HG02970 (cell line): ENCODE results near the gene VPS41.

ENCODE experiments used
- ATAC-seq: cut with Tn5 transposase; IDR thresholded peaks from one replicate; pipeline ENCODE4 v1.9.1; 2021; ENCODE audit warnings: mild to moderate bottlenecking, moderate library complexity, moderate number of reproducible peaks; ENCODE audit not compliant: unreplicated experiment, low FRiP score

Gene VPS41

DNA sequence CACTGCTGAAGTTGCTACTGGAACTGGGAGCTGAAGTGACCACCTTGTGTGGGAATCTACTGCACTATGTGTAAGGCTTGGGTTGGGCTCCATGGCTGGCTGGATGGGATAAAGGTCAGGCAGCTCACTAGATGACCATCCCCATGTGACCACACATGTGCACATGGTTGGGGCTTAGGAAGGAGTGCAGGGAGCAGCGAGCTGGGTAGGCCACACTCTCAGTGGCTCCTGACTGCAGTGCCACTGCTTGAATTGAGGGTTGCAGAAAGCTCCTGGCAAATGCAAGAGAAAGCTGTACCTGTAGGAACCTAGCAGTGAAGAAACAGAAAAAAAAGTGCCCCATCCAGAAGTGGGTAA lies 230.3 kb downstream of the VPS41 start:
- no peak for ATAC-seq

DNA sequence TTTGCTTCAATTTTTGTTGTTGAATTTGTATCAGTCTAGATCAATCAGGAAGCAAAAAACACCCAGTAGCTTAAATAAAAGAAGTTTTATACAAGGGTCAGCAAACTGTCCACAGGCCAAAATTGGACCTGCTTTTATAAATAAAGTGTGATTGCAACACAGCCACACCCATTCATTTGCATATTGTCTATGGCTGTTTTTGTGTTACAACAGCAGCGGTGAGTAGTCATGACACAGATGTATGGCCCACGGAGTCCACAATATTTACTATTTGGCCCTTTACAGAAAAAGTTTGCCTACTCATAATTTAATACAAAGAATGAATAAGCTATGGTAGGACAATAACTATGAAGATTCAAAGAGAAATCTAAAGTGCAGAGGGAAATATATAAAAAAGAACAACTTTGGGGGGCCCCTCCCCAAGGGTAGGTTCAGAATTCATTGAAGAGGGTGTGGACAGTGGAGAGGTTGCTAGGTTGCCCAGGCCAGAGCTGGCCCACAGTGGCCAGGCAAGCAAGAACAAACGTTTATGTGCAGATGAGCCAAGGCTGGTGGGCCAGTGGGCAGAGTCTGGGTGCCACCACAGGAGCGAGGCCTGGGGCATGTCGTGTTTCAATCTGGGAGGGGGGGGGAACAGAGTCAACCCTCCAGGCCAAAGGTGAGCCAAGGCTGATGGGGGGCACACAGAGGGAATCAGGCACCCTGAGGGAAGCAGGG lies 230.9 kb downstream of the VPS41 start:
- no peak for ATAC-seq

DNA sequence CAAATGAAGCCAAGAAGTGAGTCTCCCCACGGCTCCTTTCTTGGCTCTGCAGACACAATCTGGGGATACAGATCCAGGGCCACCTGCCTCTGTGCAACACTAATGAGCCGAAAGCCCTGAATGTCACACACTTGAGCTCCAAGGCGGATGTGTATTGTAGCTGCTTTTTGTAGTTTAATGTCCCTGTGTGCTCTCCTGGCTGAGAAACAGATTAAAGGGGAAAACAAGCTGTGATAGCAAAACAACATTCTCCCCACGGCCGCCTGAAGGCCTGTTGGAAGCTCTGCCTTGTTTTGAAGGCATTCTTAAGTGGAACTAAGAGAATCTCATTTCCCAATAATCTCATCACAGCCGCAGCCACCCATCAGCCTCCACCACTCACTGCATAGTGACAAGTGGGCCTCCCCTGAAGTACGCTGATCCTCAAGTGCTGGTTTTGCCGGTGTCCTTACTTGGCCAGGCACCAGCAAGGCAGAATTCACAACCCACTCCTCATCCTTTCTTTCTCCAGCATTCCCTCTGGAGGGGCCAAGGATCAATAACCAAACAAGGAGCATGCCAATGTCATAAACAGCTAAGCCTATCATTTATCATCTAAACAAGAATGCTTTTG lies 233.4 kb downstream of the VPS41 start:
- no peak for ATAC-seq

GRCh38 chr7:38674513-38674912 lies 234.5 kb downstream of the VPS41 start:
- no peak for ATAC-seq

GRCh38 chr7:38673795-38674194 lies 235.2 kb downstream of the VPS41 start:
- ATAC-seq: no peak
